ENCODE data around the gene UFSP1. TPM values are rescaled to one million over a fixed set of nuclear protein-coding genes. Genes with fewer than 3 reads are reported as not detected.

The UFSP1 gene
- total RNA-seq, 1 donor from 2014 or later, result 3.4 TPM

DNA sequence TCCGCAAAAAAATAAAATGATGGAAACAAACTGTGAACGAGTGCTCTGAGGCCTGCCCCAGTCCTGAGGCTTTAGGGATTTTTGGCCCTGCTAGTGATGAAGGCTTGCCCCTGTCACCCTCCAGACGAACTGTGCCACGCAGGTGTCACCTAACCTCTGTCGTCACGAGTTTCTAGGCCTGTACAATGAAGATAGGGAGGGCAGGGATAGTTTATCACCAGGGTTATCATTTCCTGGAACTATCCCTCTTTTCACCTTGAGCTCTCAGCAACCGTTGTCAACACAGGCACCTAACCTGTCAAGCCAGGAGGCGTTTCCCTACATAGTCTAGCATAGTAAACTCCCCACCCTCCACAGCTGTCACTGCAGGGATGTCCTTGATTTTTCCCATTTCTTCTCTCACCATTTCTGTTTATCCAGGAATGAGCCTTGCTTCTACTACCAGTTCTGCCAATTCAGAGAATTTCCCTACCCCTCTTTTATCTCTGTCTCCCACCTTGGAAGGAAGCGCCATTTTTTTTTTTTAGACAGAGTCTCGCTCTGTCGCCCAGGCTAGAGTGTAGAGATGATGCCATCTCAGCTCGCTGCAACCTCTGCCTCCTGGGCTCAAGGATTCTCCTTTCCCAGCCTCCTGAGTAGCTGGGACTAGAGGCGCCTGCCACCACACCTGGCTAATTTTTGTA is 8.4 kb upstream of the UFSP1 start:
- intact Hi-C loops (cut with DNase I), result loop anchor here (5.0 kb wide), 2 partner anchors 159 to 179 kb away; no protein-coding TSS in a partner anchor
- no peak for DNase-seq (ENCODE audit: extremely low spot score in 2 of 2)
- no peak overlapping the region for H3K27ac ChIP-seq
- H3K36me3 ChIP-seq, result no peaks in the 10 kb centered on the region
- TF ChIP-seq POLR2AphosphoS5 (IDR thresholded peaks at IDR 0.05; ENCODE audit: insufficient read depth in 1 of 2, low read depth in 1 of 2) (no peak), POLR2A (IDR thresholded peaks at IDR 0.05) (no peak)
- TF ChIP-seq, protein P1, sequence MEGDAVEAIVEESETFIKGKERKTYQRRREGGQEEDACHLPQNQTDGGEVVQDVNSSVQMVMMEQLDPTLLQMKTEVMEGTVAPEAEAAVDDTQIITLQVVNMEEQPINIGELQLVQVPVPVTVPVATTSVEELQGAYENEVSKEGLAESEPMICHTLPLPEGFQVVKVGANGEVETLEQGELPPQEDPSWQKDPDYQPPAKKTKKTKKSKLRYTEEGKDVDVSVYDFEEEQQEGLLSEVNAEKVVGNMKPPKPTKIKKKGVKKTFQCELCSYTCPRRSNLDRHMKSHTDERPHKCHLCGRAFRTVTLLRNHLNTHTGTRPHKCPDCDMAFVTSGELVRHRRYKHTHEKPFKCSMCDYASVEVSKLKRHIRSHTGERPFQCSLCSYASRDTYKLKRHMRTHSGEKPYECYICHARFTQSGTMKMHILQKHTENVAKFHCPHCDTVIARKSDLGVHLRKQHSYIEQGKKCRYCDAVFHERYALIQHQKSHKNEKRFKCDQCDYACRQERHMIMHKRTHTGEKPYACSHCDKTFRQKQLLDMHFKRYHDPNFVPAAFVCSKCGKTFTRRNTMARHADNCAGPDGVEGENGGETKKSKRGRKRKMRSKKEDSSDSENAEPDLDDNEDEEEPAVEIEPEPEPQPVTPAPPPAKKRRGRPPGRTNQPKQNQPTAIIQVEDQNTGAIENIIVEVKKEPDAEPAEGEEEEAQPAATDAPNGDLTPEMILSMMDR (IDR thresholded peaks at IDR 0.05), result no peak
- H3K27me3 ChIP-seq, result no peaks in the 10 kb centered on the region
- no peak overlapping the region for H3K4me3 ChIP-seq
- peaks cover 25% of the 10 kb centered on the region for H3K4me1 ChIP-seq
- H3K9me3 ChIP-seq, result no peaks in the 10 kb centered on the region

DNA sequence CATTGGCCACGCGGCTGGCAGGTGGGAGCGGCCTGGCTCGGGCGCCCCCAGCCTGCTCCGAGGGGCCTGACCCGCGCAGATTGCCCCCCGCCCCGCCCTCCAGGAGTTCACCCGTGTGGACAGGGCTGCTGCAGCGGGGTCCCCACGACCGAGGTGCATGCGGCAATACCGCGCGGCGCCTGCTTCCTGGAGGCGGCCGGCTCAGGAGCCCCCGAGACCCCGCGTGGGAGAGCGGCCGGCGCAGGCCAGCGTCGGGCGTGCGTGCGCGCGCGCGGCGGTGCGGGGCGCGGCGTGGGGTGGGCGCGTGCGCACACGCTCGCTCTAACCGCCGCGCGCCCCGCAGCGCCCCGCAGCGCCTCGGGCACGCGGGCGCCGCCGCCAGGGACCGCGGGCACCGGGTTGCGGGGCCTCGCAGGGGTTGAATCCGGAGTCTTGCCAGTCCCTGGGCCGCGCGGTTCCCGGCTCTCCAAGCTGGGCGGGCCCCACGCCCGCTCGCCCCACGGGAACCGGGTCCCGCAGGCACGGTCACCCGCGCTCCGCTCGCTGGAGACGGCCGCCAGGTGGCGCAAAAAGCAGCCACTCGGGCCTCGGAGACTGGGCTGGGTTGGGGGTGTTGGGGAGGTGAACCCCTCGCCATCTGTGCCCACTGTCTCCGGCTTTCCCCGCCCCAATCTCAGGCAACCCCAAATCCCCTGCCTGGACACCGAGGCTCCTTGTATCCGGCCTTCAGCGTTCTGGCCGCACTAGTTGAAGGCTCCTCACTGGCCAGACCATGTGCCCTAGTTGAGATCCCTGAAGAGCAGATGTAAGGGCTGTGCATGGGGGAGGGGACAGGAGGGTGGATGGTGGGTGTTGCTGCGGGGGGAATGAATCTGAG is 7.5 kb upstream of the UFSP1 start:
- H3K4me3 ChIP-seq, result peak overlapping the region; percentile 47 to 51
- no peak for DNase-seq (ENCODE audit: extremely low spot score in 2 of 2)
- intact Hi-C loops (cut with DNase I), result loop anchor here (5.0 kb wide), 2 partner anchors 160 to 180 kb away; no protein-coding TSS in a partner anchor
- TF ChIP-seq, protein P1 (IDR thresholded peaks at IDR 0.05), result peak; percentile 32 to 77 (median 66)
- TF ChIP-seq POLR2AphosphoS5 (IDR thresholded peaks at IDR 0.05; ENCODE audit: insufficient read depth in 1 of 2, low read depth in 1 of 2), result no peak
- H3K4me1 ChIP-seq, result peaks cover 25% of the 10 kb centered on the region
- no peaks in the 10 kb centered on the region for H3K9me3 ChIP-seq
- H3K36me3 ChIP-seq, result no peaks in the 10 kb centered on the region
- H3K27me3 ChIP-seq, result no peaks in the 10 kb centered on the region
- H3K27ac ChIP-seq, result no peak overlapping the region

DNA sequence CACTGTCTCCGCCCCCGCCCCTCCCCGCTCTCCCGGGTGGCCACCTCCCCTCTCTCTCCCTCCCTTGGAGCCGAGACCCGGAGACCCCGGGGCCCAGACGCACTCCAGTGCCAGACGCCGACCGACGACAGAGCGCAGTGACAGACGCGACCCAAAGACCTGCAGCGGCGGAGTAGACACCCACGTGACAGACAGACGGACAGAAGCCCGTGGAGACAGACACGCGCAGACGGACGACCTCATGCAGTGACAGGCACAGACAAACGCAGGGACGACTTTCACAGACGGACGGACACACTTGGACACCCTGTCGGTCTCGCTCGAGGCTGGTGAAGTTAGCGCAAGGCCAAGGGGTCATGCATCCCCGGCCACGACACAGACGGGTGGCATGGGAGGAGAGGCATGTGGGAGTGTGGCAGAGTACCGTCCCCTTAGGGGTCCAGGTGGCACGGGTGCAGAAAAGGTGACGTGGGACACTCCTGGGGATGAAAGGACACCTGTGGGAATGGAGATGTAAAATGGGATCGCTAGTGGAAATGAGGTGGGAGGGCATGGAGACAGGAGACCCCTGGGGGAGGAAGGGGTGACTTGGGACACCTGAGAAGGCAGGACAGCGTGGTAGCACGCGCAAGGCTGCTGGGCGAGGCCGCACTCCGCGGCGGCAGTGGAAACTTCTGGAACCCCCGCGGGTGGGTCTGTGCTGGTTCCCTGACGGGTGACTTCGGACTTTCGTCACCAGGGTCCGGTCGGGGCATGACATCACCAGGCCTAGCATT is 6.6 kb upstream of the UFSP1 start:
- H3K27ac ChIP-seq, result no peak overlapping the region

DNA sequence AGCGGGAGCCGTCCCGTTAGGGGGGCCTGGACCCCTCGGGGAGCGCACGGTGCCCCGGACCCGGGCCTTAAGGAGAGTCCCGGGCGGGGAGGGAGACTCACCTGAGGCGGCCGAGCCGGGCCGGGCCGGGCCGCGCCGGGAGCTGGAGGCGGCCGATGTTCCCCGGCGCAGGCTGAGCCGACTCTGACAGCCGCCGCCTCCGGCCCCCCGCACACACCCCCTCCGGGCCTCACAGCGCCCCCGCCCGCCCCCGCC is 6.1 kb upstream of the UFSP1 start, which contains the start of gene ACHE:
ACHE (minus strand) TSS at position 188 of the 255 bp plus-strand sequence. CDS start 1,656 bp downstream, outside the sequence.
- no peaks in the 10 kb centered on the region for H3K27me3 ChIP-seq
- H3K9me3 ChIP-seq, result no peaks in the 10 kb centered on the region
- DNase-seq (ENCODE audit: extremely low spot score in 2 of 2), result no peak
- peak within 1 kb of the TSS; percentile 25 for H3K27ac ChIP-seq
- no peaks in the 10 kb centered on the region for H3K36me3 ChIP-seq
- peak within 1 kb of the TSS; percentile 47 to 51 for H3K4me3 ChIP-seq
- peaks cover 33% of the 10 kb centered on the region for H3K4me1 ChIP-seq
- intact Hi-C loops (cut with DNase I), result loop anchor here (5.0 kb wide), 2 partner anchors 162 to 182 kb away; no protein-coding TSS in a partner anchor
- TF ChIP-seq POLR2AphosphoS5 (IDR thresholded peaks at IDR 0.05; ENCODE audit: insufficient read depth in 1 of 2, low read depth in 1 of 2) (no peak), POLR2A (IDR thresholded peaks at IDR 0.05) (no peak)

More for the DNA sequence above, 6.6 kb upstream of the UFSP1 start:
- H3K36me3 ChIP-seq, result no peaks in the 10 kb centered on the region
- H3K9me3 ChIP-seq, result no peaks in the 10 kb centered on the region
- peak overlapping the region; percentile 47 to 51 for H3K4me3 ChIP-seq
- TF ChIP-seq POLR2A (IDR thresholded peaks at IDR 0.05) (no peak), POLR2AphosphoS5 (IDR thresholded peaks at IDR 0.05; ENCODE audit: insufficient read depth in 1 of 2, low read depth in 1 of 2) (peak in 1 of 2 donors; percentile 46)
- TF ChIP-seq, protein P1 (IDR thresholded peaks at IDR 0.05), result no peak
- H3K27me3 ChIP-seq, result no peaks in the 10 kb centered on the region
- no peak for DNase-seq (ENCODE audit: extremely low spot score in 2 of 2)
- H3K4me1 ChIP-seq, result peaks cover 28% of the 10 kb centered on the region
- intact Hi-C loops (cut with DNase I), result loop anchor here (5.0 kb wide), 2 partner anchors 161 to 181 kb away; no protein-coding TSS in a partner anchor

All from vagina (tissue), 2 donors.